ENCODE data around the gene PTPRM. TPM values are rescaled to one million over a fixed set of nuclear protein-coding genes. Genes with fewer than 3 reads are reported as not detected.

The PTPRM gene
- total RNA-seq, 1 donor from 2014 or later = 65.5 TPM

GRCh38 chr18:8257851-8258434 is 690.8 kb downstream of the PTPRM start:
- no peak for DNase-seq (ENCODE audit: low read depth)
- no peak for TF ChIP-seq CTCF (IDR thresholded peaks at IDR 0.05; ENCODE audit: insufficient read depth, low read length, poor library complexity, severe bottlenecking)
- H3K36me3 ChIP-seq (ENCODE audit: control insufficient read depth, insufficient read depth, low read length) = peaks cover 1% of the 10 kb centered on the region
- H3K4me3 ChIP-seq (ENCODE audit: low read depth, low read length) = no peak overlapping the region
- no peaks in the 10 kb centered on the region for H3K27me3 ChIP-seq (ENCODE audit: control insufficient read depth, insufficient read depth, low read length)

GRCh38 chr18:8260319-8260718 is 693.2 kb downstream of the PTPRM start:
- Histone ChIP-seq H3K36me3 (ENCODE audit: control insufficient read depth, insufficient read depth, low read length) (no peaks in the 10 kb centered on the region), H3K4me3 (ENCODE audit: low read depth, low read length) (no peak overlapping the region), H3K27me3 (ENCODE audit: control insufficient read depth, insufficient read depth, low read length) (no peaks in the 10 kb centered on the region)
- TF ChIP-seq CTCF (IDR thresholded peaks at IDR 0.05; ENCODE audit: insufficient read depth, low read length, poor library complexity, severe bottlenecking) = no peak
- DNase-seq (ENCODE audit: low read depth) = peak; percentile 16

GRCh38 chr18:8260827-8261226 is 693.7 kb downstream of the PTPRM start:
- DNase-seq (ENCODE audit: low read depth) = no peak
- no peak for TF ChIP-seq CTCF (IDR thresholded peaks at IDR 0.05; ENCODE audit: insufficient read depth, low read length, poor library complexity, severe bottlenecking)
- Histone ChIP-seq H3K4me3 (ENCODE audit: low read depth, low read length) (no peak overlapping the region), H3K36me3 (ENCODE audit: control insufficient read depth, insufficient read depth, low read length) (no peaks in the 10 kb centered on the region), H3K27me3 (ENCODE audit: control insufficient read depth, insufficient read depth, low read length) (no peaks in the 10 kb centered on the region)

GRCh38 chr18:8261651-8262091 is 694.6 kb downstream of the PTPRM start:
- Histone ChIP-seq H3K27me3 (ENCODE audit: control insufficient read depth, insufficient read depth, low read length) (no peaks in the 10 kb centered on the region), H3K36me3 (ENCODE audit: control insufficient read depth, insufficient read depth, low read length) (no peaks in the 10 kb centered on the region), H3K4me3 (ENCODE audit: low read depth, low read length) (no peak overlapping the region)
- TF ChIP-seq CTCF (IDR thresholded peaks at IDR 0.05; ENCODE audit: insufficient read depth, low read length, poor library complexity, severe bottlenecking) = no peak
- DNase-seq (ENCODE audit: low read depth) = no peak

- Histone ChIP-seq H3K27me3 (ENCODE audit: control insufficient read depth, insufficient read depth, low read length) (no peaks in the 10 kb centered on the region), H3K36me3 (ENCODE audit: control insufficient read depth, insufficient read depth, low read length) (no peaks in the 10 kb centered on the region), H3K4me3 (ENCODE audit: low read depth, low read length) (no peak overlapping the region)
- DNase-seq (ENCODE audit: low read depth) = no peak
- TF ChIP-seq CTCF (IDR thresholded peaks at IDR 0.05; ENCODE audit: insufficient read depth, low read length, poor library complexity, severe bottlenecking) = no peak
Measured at GRCh38 chr18:8262221-8262620, 695.1 kb downstream of the PTPRM start.

- Histone ChIP-seq H3K27me3 (ENCODE audit: control insufficient read depth, insufficient read depth, low read length) (no peaks in the 10 kb centered on the region), H3K36me3 (ENCODE audit: control insufficient read depth, insufficient read depth, low read length) (no peaks in the 10 kb centered on the region), H3K4me3 (ENCODE audit: low read depth, low read length) (no peak overlapping the region)
- TF ChIP-seq CTCF (IDR thresholded peaks at IDR 0.05; ENCODE audit: insufficient read depth, low read length, poor library complexity, severe bottlenecking) = no peak
- no peak for DNase-seq (ENCODE audit: low read depth)
Measured at GRCh38 chr18:8264116-8264515, 697.0 kb downstream of the PTPRM start.
